NCI-H1105 treated with DMSO at 0.1 percent for 48 hours (cell line): ENCODE results near the gene CLSTN1.

Experiments used
- DNase-seq: peaks from one replicate; lab custom pipeline; 2025; lab: John Stamatoyannopoulos, UW

Gene CLSTN1

GRCh38 chr1:9850442-9851162, 26.8 kb upstream of the CLSTN1 start:
- no peak for DNase-seq

GRCh38 chr1:9849691-9850441, 26.1 kb upstream of the CLSTN1 start:
- no peak for DNase-seq

- DNase-seq: no peak
Measured at GRCh38 chr1:9848022-9848421, 24.3 kb upstream of the CLSTN1 start.

GRCh38 chr1:9847269-9847668, 23.5 kb upstream of the CLSTN1 start:
- DNase-seq: no peak

- no peak for DNase-seq
Measured at GRCh38 chr1:9846611-9847171, 22.9 kb upstream of the CLSTN1 start.

GRCh38 chr1:9845914-9846313, 22.1 kb upstream of the CLSTN1 start:
- DNase-seq: no peak

GRCh38 chr1:9844756-9845155, 21.0 kb upstream of the CLSTN1 start:
- DNase-seq: no peak

GRCh38 chr1:9844106-9844505, 20.3 kb upstream of the CLSTN1 start:
- no peak for DNase-seq

GRCh38 chr1:9843576-9843945, 19.8 kb upstream of the CLSTN1 start:
- peak; percentile 74 for DNase-seq

GRCh38 chr1:9842781-9843575, 19.2 kb upstream of the CLSTN1 start:
- no peak for DNase-seq

GRCh38 chr1:9842073-9842711, 18.4 kb upstream of the CLSTN1 start:
- peak; percentile 18 for DNase-seq

- no peak for DNase-seq
Measured at GRCh38 chr1:9841460-9841859, 17.7 kb upstream of the CLSTN1 start.

GRCh38 chr1:9840176-9840575, 16.4 kb upstream of the CLSTN1 start:
- DNase-seq: peak; percentile 85

GRCh38 chr1:9838946-9839345, 15.2 kb upstream of the CLSTN1 start:
- DNase-seq: no peak

GRCh38 chr1:9836632-9836960, 12.8 kb upstream of the CLSTN1 start:
- peak; percentile 93 for DNase-seq

GRCh38 chr1:9835758-9836631, 12.2 kb upstream of the CLSTN1 start:
- DNase-seq: peak; percentile 88

GRCh38 chr1:9835404-9835757, 11.6 kb upstream of the CLSTN1 start:
- no peak for DNase-seq

GRCh38 chr1:9833632-9834031, 9.9 kb upstream of the CLSTN1 start:
- no peak for DNase-seq

GRCh38 chr1:9827558-9828185, 3.9 kb upstream of the CLSTN1 start:
- DNase-seq: peak; percentile 40

- no peak for DNase-seq
Measured at GRCh38 chr1:9826616-9827015, 2.9 kb upstream of the CLSTN1 start.

- no peak for DNase-seq
Measured at GRCh38 chr1:9826087-9826486, 2.3 kb upstream of the CLSTN1 start.
